HepG2 (cell line): Measurements from ENCODE around the gene MYO1E. TPM values are rescaled to one million over a fixed set of nuclear protein-coding genes. Genes with fewer than 3 reads are reported as not detected.

ENCODE experiments used
- ATAC-seq: fragments of 200-7000 bp; cut with Tn5 transposase; 3 replicates; pipeline ENCODE4 v1.9.1; 2020; ENCODE audit warnings: mild to moderate bottlenecking, moderate library complexity
- BruUV-seq: library from RNA; stranded (reverse); fragments of 400-500 nt; replicated peaks from 2 replicates; lab custom pipeline; 2021; lab: Mats Ljungman, UMichigan
- CTCF ChIA-PET: fragments of 300-600 bp; formaldehyde crosslinking; extraction: SDS; loops from one replicate; lab custom pipeline; 2021; ENCODE audit warnings: low total read pairs, inconsistent platforms, low intra/inter-chr PET ratio; lab: Yijun Ruan, JAX
- POLR2A ChIA-PET: fragments of 350-600 bp; sonication (Branson Sonifier 250); formaldehyde crosslinking; loops from one replicate; lab custom pipeline; 2020; ENCODE audit warnings: antibody characterized with exemption, inconsistent platforms; lab: Yijun Ruan, JAX
- DNase-seq: peaks from one replicate; pipeline ENCODE4 v3.0.0-alpha.2; 2015; ENCODE audit warnings: low spot score
- FAIRE-seq: peaks from 3 replicates; lab custom pipeline; 2011; peaks lifted over from hg19 to GRCh38; lab: Jason Lieb, UNC
- H2AFZ ChIP-seq: one replicate; pipeline ENCODE4 v1.6.1; 2011; ENCODE audit warnings: low read length, inconsistent platforms
- H3K27ac ChIP-seq: fragments of 300-600 bp; 3 replicates; pipeline ENCODE4 v1.8.0; 2011; ENCODE audit warnings: mixed run types, mild to moderate bottlenecking, mixed read lengths, low read length, inconsistent platforms; ENCODE audit not compliant: insufficient read depth; ENCODE audit errors: extremely low read length
- H3K27me3 ChIP-seq, 2 experiments: fragments of 200-600 bp in 1 of 2; 2 replicates in 1 of 2; 3 replicates in 1 of 2; pipeline versions ENCODE4 v1.6.0 to v1.8.0; 2011; ENCODE audit warnings: low read length in 2 of 2, mild to moderate bottlenecking in 2 of 2, moderate library complexity in 2 of 2, inconsistent platforms in 1 of 2; ENCODE audit not compliant: insufficient read depth in 2 of 2, control insufficient read depth in 1 of 2
- H3K36me3 ChIP-seq, 2 experiments: fragments of 200-600 bp in 1 of 2; replicated peaks in 1 of 2; 2 replicates in 1 of 2; 3 replicates in 1 of 2; pipeline versions ENCODE4 v1.5.1 to v1.8.0; 2011; ENCODE audit warnings: low read length in 2 of 2, inconsistent platforms in 1 of 2; ENCODE audit not compliant: insufficient read depth in 2 of 2, control insufficient read depth in 1 of 2
- H3K4me1 ChIP-seq: 2 replicates; pipeline ENCODE4 v1.5.1; 2012; ENCODE audit warnings: low read length, inconsistent platforms; ENCODE audit not compliant: insufficient read depth
- H3K4me2 ChIP-seq: 2 replicates; pipeline ENCODE4 v1.6.0; 2011; ENCODE audit warnings: low read depth, low read length, inconsistent platforms
- H3K4me3 ChIP-seq, 3 experiments: fragments of 200-600 bp in 1 of 3; sonication (generic), shearing (Covaris generic) in 1 of 3; replicated peaks in 1 of 3; 2 replicates each; pipeline ENCODE4 v1.5.1; 2011 to 2016; ENCODE audit warnings: low read length in 3 of 3, inconsistent platforms in 2 of 3, low read depth in 2 of 3, mild to moderate bottlenecking in 2 of 3, control low read depth in 1 of 3, mixed read lengths in 1 of 3; ENCODE audit not compliant: insufficient read depth in 1 of 3
- H3K79me2 ChIP-seq: one replicate; pipeline ENCODE4 v1.6.1; 2011; ENCODE audit warnings: low read length, inconsistent platforms; ENCODE audit not compliant: insufficient read depth
- H3K9ac ChIP-seq: 2 replicates; pipeline ENCODE4 v1.6.0; 2011; ENCODE audit warnings: mild to moderate bottlenecking, low read depth, low read length, inconsistent platforms; ENCODE audit not compliant: insufficient read depth
- H3K9me3 ChIP-seq: 2 replicates; pipeline ENCODE4 v1.5.1; 2012; ENCODE audit warnings: mild to moderate bottlenecking, low read length
- H4K20me1 ChIP-seq: 2 replicates; pipeline ENCODE4 v1.6.0; 2011; ENCODE audit warnings: inconsistent platforms, mild to moderate bottlenecking, low read length, moderate library complexity; ENCODE audit not compliant: insufficient read depth
- CBX5 ChIP-seq: sonication (generic); formaldehyde crosslinking; IDR thresholded peaks from 2 replicates; pipeline ENCODE4 v1.4.0; 2020; ENCODE audit warnings: missing genetic modification reagents, borderline replicate concordance
- ELF1 ChIP-seq: sonication (generic); formaldehyde crosslinking; IDR thresholded peaks from 2 replicates; pipeline ENCODE4 v1.4.0; 2020; ENCODE audit warnings: missing genetic modification reagents
- ERF ChIP-seq: IDR thresholded peaks from 2 replicates; pipeline ENCODE4 v1.6.1; 2018; ENCODE audit warnings: missing biosample characterization, missing genetic modification reagents
- FOXK2 ChIP-seq: fragments of 450-650 bp; IDR thresholded peaks from 2 replicates; pipeline ENCODE4 v1.6.1; 2016
- KDM3A ChIP-seq: IDR thresholded peaks from 2 replicates; pipeline ENCODE4 v1.6.1; 2018; ENCODE audit warnings: low read depth, missing compliant biosample characterization
- MBD4 ChIP-seq: IDR thresholded peaks from 2 replicates; pipeline ENCODE4 v1.6.1; 2012; ENCODE audit warnings: low read length, inconsistent platforms, borderline replicate concordance
- NR3C1 ChIP-seq: sonication (generic); formaldehyde crosslinking; IDR thresholded peaks from 2 replicates; pipeline ENCODE4 v1.4.0; 2020; ENCODE audit warnings: missing genetic modification reagents
- RXRB ChIP-seq: IDR thresholded peaks from 2 replicates; pipeline ENCODE4 v1.6.1; 2016; ENCODE audit warnings: borderline replicate concordance, missing genetic modification reagents, missing compliant biosample characterization
- SYNCRIP ChIP-seq: fragments of 200-400 bp; formaldehyde crosslinking; IDR thresholded peaks from 2 replicates; pipeline ENCODE4 v1.6.1; 2018; ENCODE audit warnings: mild to moderate bottlenecking, low read depth, low read length; ENCODE audit not compliant: insufficient read depth
- YY1 ChIP-seq: IDR thresholded peaks from 2 replicates; pipeline ENCODE4 v1.6.1; 2011; ENCODE audit warnings: low read length, low read depth, moderate library complexity, mild to moderate bottlenecking; ENCODE audit not compliant: insufficient read depth, insufficient replicate concordance
- ZBTB8A ChIP-seq: sonication (generic); formaldehyde crosslinking; IDR thresholded peaks from 2 replicates; pipeline ENCODE4 v1.4.0; 2020; ENCODE audit warnings: mild to moderate bottlenecking, low read depth, missing genetic modification reagents, borderline replicate concordance
- ZKSCAN1 ChIP-seq: fragments of 150-350 bp; IDR thresholded peaks from 2 replicates; pipeline ENCODE4 v1.6.1; 2014; ENCODE audit warnings: low read length
- ZMAT3 ChIP-seq: sonication (generic); formaldehyde crosslinking; conservative IDR thresholded peaks from 2 replicates; pipeline ENCODE4 v1.7.0; 2021; ENCODE audit warnings: missing genetic modification reagents
- ZNF547 ChIP-seq: sonication (generic); formaldehyde crosslinking; IDR thresholded peaks from 2 replicates; pipeline ENCODE4 v1.5.1; 2020; ENCODE audit warnings: mild to moderate bottlenecking, missing genetic modification reagents
- ZNF557 ChIP-seq: sonication (generic); formaldehyde crosslinking; IDR thresholded peaks from 2 replicates; pipeline ENCODE4 v1.4.0; 2020; ENCODE audit warnings: missing genetic modification reagents
- ZNF567 ChIP-seq: sonication (generic); formaldehyde crosslinking; IDR thresholded peaks from 2 replicates; pipeline ENCODE4 v1.8.1; 2023; ENCODE audit warnings: mild to moderate bottlenecking, missing genetic modification reagents, borderline replicate concordance
- WGBS: methylation state at CpG from one replicate; pipeline ENCODE4 v1.1.6; 2017; ENCODE audit warnings: low lambda C conversion rate; 5-methylcytosine and 5-hydroxymethylcytosine counted together
- in situ Hi-C: cut with HindIII; loops from 2 replicates; pipeline ENCODE4 v1.10.0; 2017; ENCODE audit warnings: low pct_unique_long_range_greater_than_20kb; ENCODE audit not compliant: extremely low pct_ligation_motif_present
- intact Hi-C: fragments of 100-400 bp; cut with micrococcal nuclease; formaldehyde crosslinking; loops from one replicate; pipeline ENCODE4 v1.10.0; 2022; ENCODE audit not compliant: unreplicated experiment
- polyA plus RNA-seq, 8 experiments: library from polyadenylated mRNA; depleted of rRNA in 3 of 8; stranded (reverse) in 7 of 8; unstranded in 1 of 8; fragments of >200 nt; fragmentation: Illumina TruSeq in 4 of 8; extraction: Trizol in 4 of 8; gene quantifications; 2 replicates each; pipeline versions ENCODE4 v1.2.1 to v1.2.3, GENCODE V29; 2011 to 2016; ENCODE audit warnings: low read depth in 4 of 8, missing spikeins in 1 of 8, mixed read lengths in 1 of 8; ENCODE audit not compliant: insufficient read depth in 1 of 8
- total RNA-seq, 5 experiments: library from RNA; depleted of rRNA; stranded (reverse); fragments of >200 nt; fragmentation: Illumina TruSeq; extraction: Trizol; gene quantifications; 2 replicates each; pipeline ENCODE4 v1.2.3, GENCODE V29; 2016; ENCODE audit warnings: low read depth in 1 of 5
- TF ChIP-seq, protein P1 (sequence below): IDR thresholded peaks from 2 replicates; pipeline ENCODE4 v1.6.1; 2016
- TF ChIP-seq, protein P2 (sequence below): sonication (generic); formaldehyde crosslinking; IDR thresholded peaks from 2 replicates; pipeline ENCODE4 v1.9.0; 2021; ENCODE audit warnings: missing genetic modification reagents, borderline replicate concordance

Gene MYO1E
- total and polyA plus RNA-seq, 2 of the 13 experiments (the other 11 are each of a cell fraction or from before 2014, with no cell fraction given), result 15.7 to 25.1 TPM

DNA sequence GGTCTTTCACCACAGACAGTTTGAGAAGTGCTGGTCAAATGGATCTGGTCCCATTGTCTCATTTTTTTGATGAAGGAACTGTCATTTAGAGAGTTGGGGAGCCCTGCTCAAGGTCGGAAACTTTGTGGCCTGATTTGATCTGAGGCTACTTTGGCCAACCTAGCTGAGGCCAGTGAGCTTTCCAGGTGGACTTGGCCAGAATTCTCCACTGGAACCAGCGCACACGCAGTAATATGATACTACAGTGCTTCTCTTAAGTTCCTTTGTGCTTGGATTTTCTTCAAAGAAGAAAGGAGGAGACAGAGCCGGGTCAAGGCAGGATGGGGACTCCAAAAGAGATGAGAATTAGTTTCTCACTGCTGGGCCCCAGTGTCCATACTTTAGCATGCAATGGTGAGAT lies 217.2 kb downstream of the MYO1E start:
- no peaks in the 10 kb centered on the region for H3K79me2 ChIP-seq
- CTCF ChIA-PET, result no interaction called here
- H3K9me3 ChIP-seq, result no peaks in the 10 kb centered on the region
- in situ Hi-C loops, result no loop called here
- no peaks in the 10 kb centered on the region for H4K20me1 ChIP-seq
- intact Hi-C loops, result no loop called here
- TF ChIP-seq ELF1 (CRISPR knock-in tag), result no peak
- no peak for TF ChIP-seq ZNF557 (CRISPR knock-in tag)
- TF ChIP-seq ZNF567 (CRISPR knock-in tag), result no peak
- TF ChIP-seq FOXK2, result no peak
- no peak for TF ChIP-seq KDM3A (CRISPR knock-in tag)
- TF ChIP-seq YY1, result no peak
- no peak for TF ChIP-seq ZMAT3
- no peak overlapping the region for H3K27ac ChIP-seq
- DNase-seq, result no peak
- H3K4me2 ChIP-seq, result no peak overlapping the region
- peaks cover 12 to 47% of the 10 kb centered on the region in 2 experiments for H3K36me3 ChIP-seq
- BruUV-seq, result no TSS peak
- POLR2A ChIA-PET, result no interaction called here
- H2AFZ ChIP-seq, result no peak overlapping the region
- no peaks in the 10 kb centered on the region for H3K4me1 ChIP-seq
- 99% methylated on average over 4 of the region's 4 CpGs for WGBS
- no peak for FAIRE-seq
- H3K27me3 ChIP-seq, result no peaks in the 10 kb centered on the region
- H3K9ac ChIP-seq, result no peak overlapping the region
- ATAC-seq, result no peak
- no peak overlapping the region for H3K4me3 ChIP-seq

DNA sequence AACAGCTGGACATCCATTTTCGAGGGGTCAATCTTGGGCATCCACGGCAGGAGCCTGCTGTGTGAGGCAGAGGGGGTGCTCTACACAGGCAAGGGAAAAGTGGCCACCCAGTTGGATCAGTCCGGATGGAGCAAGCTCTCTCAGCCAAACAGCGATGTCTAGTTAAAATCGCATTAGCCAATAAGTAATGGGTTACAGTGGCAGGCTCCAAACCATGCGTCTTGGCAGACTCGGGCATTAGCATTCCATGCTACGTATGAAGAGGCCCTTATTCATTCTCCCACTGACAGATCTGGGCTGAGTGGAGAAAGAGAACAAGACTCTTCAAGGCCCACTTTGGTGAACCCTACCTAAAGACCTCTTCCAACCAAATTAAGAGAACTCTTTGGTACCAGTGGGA lies 218.4 kb downstream of the MYO1E start:
- no peak overlapping the region for H3K27ac ChIP-seq
- TF ChIP-seq ZBTB8A (CRISPR knock-in tag) (no peak), ZKSCAN1 (no peak), MBD4 (no peak), ZNF547 (CRISPR knock-in tag) (no peak), CBX5 (CRISPR knock-in tag) (no peak), SYNCRIP (no peak), NR3C1 (CRISPR knock-in tag) (no peak), RXRB (no peak), ERF (CRISPR knock-in tag) (no peak)
- TF ChIP-seq, protein P1, sequence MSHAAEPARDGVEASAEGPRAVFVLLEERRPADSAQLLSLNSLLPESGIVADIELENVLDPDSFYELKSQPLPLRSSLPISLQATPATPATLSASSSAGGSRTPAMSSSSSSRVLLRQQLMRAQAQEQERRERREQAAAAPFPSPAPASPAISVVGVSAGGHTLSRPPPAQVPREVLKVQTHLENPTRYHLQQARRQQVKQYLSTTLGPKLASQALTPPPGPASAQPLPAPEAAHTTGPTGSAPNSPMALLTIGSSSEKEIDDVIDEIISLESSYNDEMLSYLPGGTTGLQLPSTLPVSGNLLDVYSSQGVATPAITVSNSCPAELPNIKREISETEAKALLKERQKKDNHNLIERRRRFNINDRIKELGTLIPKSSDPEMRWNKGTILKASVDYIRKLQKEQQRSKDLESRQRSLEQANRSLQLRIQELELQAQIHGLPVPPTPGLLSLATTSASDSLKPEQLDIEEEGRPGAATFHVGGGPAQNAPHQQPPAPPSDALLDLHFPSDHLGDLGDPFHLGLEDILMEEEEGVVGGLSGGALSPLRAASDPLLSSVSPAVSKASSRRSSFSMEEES (CRISPR knock-in tag), result no peak
- TF ChIP-seq, protein P2, sequence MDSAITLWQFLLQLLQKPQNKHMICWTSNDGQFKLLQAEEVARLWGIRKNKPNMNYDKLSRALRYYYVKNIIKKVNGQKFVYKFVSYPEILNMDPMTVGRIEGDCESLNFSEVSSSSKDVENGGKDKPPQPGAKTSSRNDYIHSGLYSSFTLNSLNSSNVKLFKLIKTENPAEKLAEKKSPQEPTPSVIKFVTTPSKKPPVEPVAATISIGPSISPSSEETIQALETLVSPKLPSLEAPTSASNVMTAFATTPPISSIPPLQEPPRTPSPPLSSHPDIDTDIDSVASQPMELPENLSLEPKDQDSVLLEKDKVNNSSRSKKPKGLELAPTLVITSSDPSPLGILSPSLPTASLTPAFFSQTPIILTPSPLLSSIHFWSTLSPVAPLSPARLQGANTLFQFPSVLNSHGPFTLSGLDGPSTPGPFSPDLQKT (CRISPR knock-in tag), result no peak
- no peak overlapping the region for H3K4me2 ChIP-seq
- CTCF ChIA-PET, result no interaction called here
- POLR2A ChIA-PET, result no interaction called here
- DNase-seq (no peak), ATAC-seq (no peak), FAIRE-seq (no peak)
- intact Hi-C loops, result no loop called here
- no peak overlapping the region for H3K4me3 ChIP-seq
- in situ Hi-C loops, result no loop called here
- peaks cover 16 to 46% of the 10 kb centered on the region in 2 experiments for H3K36me3 ChIP-seq
- H3K9me3 ChIP-seq, result no peaks in the 10 kb centered on the region
- H4K20me1 ChIP-seq, result no peaks in the 10 kb centered on the region
- 95% methylated on average over 8 of the region's 8 CpGs for WGBS
- no peaks in the 10 kb centered on the region for H3K79me2 ChIP-seq
- H3K4me1 ChIP-seq, result no peaks in the 10 kb centered on the region
- H3K9ac ChIP-seq, result no peak overlapping the region
- no TSS peak for BruUV-seq
- no peak overlapping the region for H2AFZ ChIP-seq
- no peaks in the 10 kb centered on the region for H3K27me3 ChIP-seq
